GM23338 (cell line): Measurements from ENCODE around the gene TAB3. TPM values are rescaled to one million over a fixed set of nuclear protein-coding genes. Genes with fewer than 3 reads are reported as not detected.
A peak's percentile ranks its signal among the peaks of the same experiment; 100 is the strongest.

Experiments
- ATAC-seq: fragments of 200-7000 bp; cut with Tn5 transposase; 3 replicates; pipeline ENCODE4 v1.9.1; 2020
- DNase-seq: peaks from one replicate; pipeline ENCODE4 v3.0.0-alpha.2; 2015; ENCODE audit warnings: low spot score
- H2AFZ ChIP-seq: fragments of 200-600 bp; sonication (generic); 2 replicates; pipeline ENCODE4 v1.8.0; 2016; ENCODE audit warnings: antibody characterized with exemption, mild to moderate bottlenecking, moderate library complexity
- H3F3A ChIP-seq: fragments of 200-600 bp; sonication (generic); replicated peaks from 2 replicates; pipeline ENCODE4 v1.8.0; 2017; ENCODE audit warnings: antibody characterized with exemption, mixed run types, low read depth
- H3K27ac ChIP-seq: fragments of 200-600 bp; sonication (generic); 2 replicates; pipeline ENCODE4 v1.6.1; 2016; ENCODE audit warnings: low read depth
- H3K27me3 ChIP-seq: fragments of 200-600 bp; sonication (generic); 2 replicates; pipeline ENCODE4 v1.8.0; 2016; ENCODE audit warnings: mild to moderate bottlenecking, mixed run types, moderate library complexity; ENCODE audit not compliant: insufficient read depth
- H3K36me3 ChIP-seq: fragments of 200-600 bp; sonication (generic); 2 replicates; pipeline ENCODE4 v1.8.0; 2016; ENCODE audit warnings: mild to moderate bottlenecking; ENCODE audit not compliant: insufficient read depth
- H3K4me1 ChIP-seq: fragments of 200-600 bp; sonication (generic); 2 replicates; pipeline ENCODE4 v1.8.0; 2016; ENCODE audit warnings: mild to moderate bottlenecking, moderate library complexity; ENCODE audit not compliant: insufficient read depth
- H3K4me2 ChIP-seq: fragments of 200-600 bp; sonication (generic); 2 replicates; pipeline ENCODE4 v1.7.1; 2017; ENCODE audit warnings: mixed run types
- H3K4me3 ChIP-seq: fragments of 200-600 bp; sonication (generic); 2 replicates; pipeline ENCODE4 v1.6.1; 2016; ENCODE audit warnings: mixed run types
- H3K79me2 ChIP-seq: fragments of 200-600 bp; sonication (generic); replicated peaks from 2 replicates; pipeline ENCODE4 v1.8.0; 2017; ENCODE audit warnings: mild to moderate bottlenecking; ENCODE audit not compliant: insufficient read depth
- H3K9me2 ChIP-seq: fragments of 200-600 bp; sonication (generic); 2 replicates; pipeline ENCODE4 v1.8.0; 2017; ENCODE audit not compliant: insufficient read depth
- H4K20me1 ChIP-seq: fragments of 200-600 bp; sonication (generic); replicated peaks from 2 replicates; pipeline ENCODE4 v1.8.0; 2017; ENCODE audit warnings: mild to moderate bottlenecking; ENCODE audit not compliant: insufficient read depth
- H3K27ac Mint-ChIP-seq: 2 replicates; pipeline ENCODE4 v1.8.0; 2020; ENCODE audit warnings: inconsistent platforms, mild to moderate bottlenecking, moderate library complexity, mixed read lengths
- H3K27me3 Mint-ChIP-seq: 3 replicates; pipeline ENCODE4 v1.8.0; 2022; ENCODE audit warnings: low read depth, mild to moderate bottlenecking, moderate library complexity, mixed read lengths, inconsistent platforms; ENCODE audit not compliant: insufficient read depth, poor library complexity
- H3K36me3 Mint-ChIP-seq: 3 replicates; pipeline ENCODE4 v1.8.0; 2021; ENCODE audit warnings: low read depth, mild to moderate bottlenecking, inconsistent platforms, moderate library complexity, mixed read lengths
- H3K4me1 Mint-ChIP-seq: 3 replicates; pipeline ENCODE4 v1.8.0; 2020; ENCODE audit warnings: mild to moderate bottlenecking, inconsistent platforms, mixed read lengths
- H3K4me3 Mint-ChIP-seq: 3 replicates; pipeline ENCODE4 v1.8.0; 2021; ENCODE audit warnings: moderate library complexity, mild to moderate bottlenecking, inconsistent platforms, mixed read lengths
- H3K9me3 Mint-ChIP-seq: 3 replicates; pipeline ENCODE4 v1.8.0; 2020; ENCODE audit warnings: moderate library complexity, mild to moderate bottlenecking, inconsistent platforms, mixed read lengths
- EZH2phosphoT487 ChIP-seq: fragments of 200-600 bp; sonication (generic); IDR thresholded peaks from one replicate; pipeline ENCODE4 v1.8.1; 2018; ENCODE audit warnings: antibody characterized with exemption; ENCODE audit not compliant: unreplicated experiment
- JUNB ChIP-seq: IDR thresholded peaks from one replicate; pipeline ENCODE4 v1.6.1; 2016; ENCODE audit warnings: antibody characterized with exemption; ENCODE audit not compliant: unreplicated experiment
- POLR2AphosphoS5 ChIP-seq: IDR thresholded peaks from 2 replicates; pipeline ENCODE4 v1.6.1; 2016; ENCODE audit warnings: antibody characterized with exemption, low read depth
- ZNF114 ChIP-seq: fragments of 250-450 bp; sonication (Bioruptor Pico); IDR thresholded peaks from 2 replicates; pipeline ENCODE4 v1.5.0; 2020; ENCODE audit warnings: mild to moderate bottlenecking, moderate library complexity
- ZNF331 ChIP-seq: fragments of 250-450 bp; sonication (Bioruptor Pico); IDR thresholded peaks from 2 replicates; pipeline ENCODE4 v1.5.0; 2020; ENCODE audit warnings: low read depth, mild to moderate bottlenecking, moderate library complexity
- polyA plus RNA-seq: library from polyadenylated mRNA; unstranded; fragments of >200 nt; fragmentation: Nextera tagmentation; extraction: Ambion mirVana; gene quantifications from 2 replicates; pipeline ENCODE4 v1.2.1, GENCODE V29; 2016
- total RNA-seq: library from RNA; depleted of rRNA; stranded (reverse); fragments of >200 nt; shearing (Covaris generic); gene quantifications from 2 replicates; pipeline ENCODE4 v1.2.3, GENCODE V29; 2014
- TF ChIP-seq, protein P1 (sequence below): IDR thresholded peaks from 2 replicates; pipeline ENCODE4 v1.6.1; 2016; ENCODE audit warnings: antibody characterized with exemption
- TF ChIP-seq, protein P2 (sequence below): IDR thresholded peaks from one replicate; pipeline ENCODE4 v1.6.1; 2018; ENCODE audit warnings: antibody characterized with exemption; ENCODE audit not compliant: unreplicated experiment
- TF ChIP-seq, protein P3 (sequence below), 2 experiments: fragments of 200-600 bp in 1 of 2; sonication (generic) in 1 of 2; conservative IDR thresholded peaks; 2 replicates each; pipeline versions ENCODE4 v1.5.1 to v1.6.1; 2016 to 2017; ENCODE audit warnings: antibody characterized with exemption in 2 of 2, low read depth in 2 of 2, mild to moderate bottlenecking in 2 of 2, moderate library complexity in 1 of 2

Gene TAB3
- total and polyA plus RNA-seq, 2 experiments from 2014 or later = 4.4 to 21.7 TPM

DNA sequence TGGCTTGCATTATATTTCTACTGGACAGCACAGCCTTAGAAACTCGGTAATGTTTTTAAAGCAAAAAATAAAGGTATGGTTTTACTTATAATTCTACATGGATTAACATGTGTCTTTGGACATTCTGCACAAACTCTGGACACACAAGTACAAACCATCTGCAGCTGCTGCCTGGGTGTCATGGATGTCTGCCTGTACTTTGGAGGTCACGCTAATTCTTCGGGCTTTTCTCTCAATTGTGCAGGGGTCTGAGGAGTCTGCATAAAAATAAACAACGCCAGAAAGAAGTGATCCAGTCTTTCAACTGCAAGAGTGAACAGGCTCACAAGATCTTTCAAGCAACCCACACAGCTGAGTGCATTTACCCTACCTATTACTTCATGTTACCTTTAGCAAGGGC lies 55.2 kb downstream of the TAB3 start:
- Mint-ChIP-seq H3K36me3 (peaks cover 27% of the 10 kb centered on the region; the same call in 2 of the 3 replicates), H3K27ac (no peak overlapping the region), H3K4me3 (no peak overlapping the region), H3K27me3 (peaks cover 2% of the 10 kb centered on the region), H3K4me1 (peaks cover 22% of the 10 kb centered on the region; the same call in 2 of the 3 replicates), H3K9me3 (no peaks in the 10 kb centered on the region)
- no peaks in the 10 kb centered on the region for H3F3A ChIP-seq
- peaks cover 8% of the 10 kb centered on the region for H3K4me1 ChIP-seq
- no peak overlapping the region for H2AFZ ChIP-seq
- no peak overlapping the region for H3K27ac ChIP-seq
- DNase-seq (no peak), ATAC-seq (no peak)
- no peaks in the 10 kb centered on the region for H3K9me2 ChIP-seq
- H3K79me2 ChIP-seq = no peaks in the 10 kb centered on the region
- no peaks in the 10 kb centered on the region for H4K20me1 ChIP-seq
- TF ChIP-seq ZNF114 (no peak), POLR2AphosphoS5 (no peak), EZH2phosphoT487 (no peak), ZNF331 (no peak)
- TF ChIP-seq, protein P1, sequence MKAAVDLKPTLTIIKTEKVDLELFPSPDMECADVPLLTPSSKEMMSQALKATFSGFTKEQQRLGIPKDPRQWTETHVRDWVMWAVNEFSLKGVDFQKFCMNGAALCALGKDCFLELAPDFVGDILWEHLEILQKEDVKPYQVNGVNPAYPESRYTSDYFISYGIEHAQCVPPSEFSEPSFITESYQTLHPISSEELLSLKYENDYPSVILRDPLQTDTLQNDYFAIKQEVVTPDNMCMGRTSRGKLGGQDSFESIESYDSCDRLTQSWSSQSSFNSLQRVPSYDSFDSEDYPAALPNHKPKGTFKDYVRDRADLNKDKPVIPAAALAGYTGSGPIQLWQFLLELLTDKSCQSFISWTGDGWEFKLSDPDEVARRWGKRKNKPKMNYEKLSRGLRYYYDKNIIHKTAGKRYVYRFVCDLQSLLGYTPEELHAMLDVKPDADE = no peak
- TF ChIP-seq, protein P2, sequence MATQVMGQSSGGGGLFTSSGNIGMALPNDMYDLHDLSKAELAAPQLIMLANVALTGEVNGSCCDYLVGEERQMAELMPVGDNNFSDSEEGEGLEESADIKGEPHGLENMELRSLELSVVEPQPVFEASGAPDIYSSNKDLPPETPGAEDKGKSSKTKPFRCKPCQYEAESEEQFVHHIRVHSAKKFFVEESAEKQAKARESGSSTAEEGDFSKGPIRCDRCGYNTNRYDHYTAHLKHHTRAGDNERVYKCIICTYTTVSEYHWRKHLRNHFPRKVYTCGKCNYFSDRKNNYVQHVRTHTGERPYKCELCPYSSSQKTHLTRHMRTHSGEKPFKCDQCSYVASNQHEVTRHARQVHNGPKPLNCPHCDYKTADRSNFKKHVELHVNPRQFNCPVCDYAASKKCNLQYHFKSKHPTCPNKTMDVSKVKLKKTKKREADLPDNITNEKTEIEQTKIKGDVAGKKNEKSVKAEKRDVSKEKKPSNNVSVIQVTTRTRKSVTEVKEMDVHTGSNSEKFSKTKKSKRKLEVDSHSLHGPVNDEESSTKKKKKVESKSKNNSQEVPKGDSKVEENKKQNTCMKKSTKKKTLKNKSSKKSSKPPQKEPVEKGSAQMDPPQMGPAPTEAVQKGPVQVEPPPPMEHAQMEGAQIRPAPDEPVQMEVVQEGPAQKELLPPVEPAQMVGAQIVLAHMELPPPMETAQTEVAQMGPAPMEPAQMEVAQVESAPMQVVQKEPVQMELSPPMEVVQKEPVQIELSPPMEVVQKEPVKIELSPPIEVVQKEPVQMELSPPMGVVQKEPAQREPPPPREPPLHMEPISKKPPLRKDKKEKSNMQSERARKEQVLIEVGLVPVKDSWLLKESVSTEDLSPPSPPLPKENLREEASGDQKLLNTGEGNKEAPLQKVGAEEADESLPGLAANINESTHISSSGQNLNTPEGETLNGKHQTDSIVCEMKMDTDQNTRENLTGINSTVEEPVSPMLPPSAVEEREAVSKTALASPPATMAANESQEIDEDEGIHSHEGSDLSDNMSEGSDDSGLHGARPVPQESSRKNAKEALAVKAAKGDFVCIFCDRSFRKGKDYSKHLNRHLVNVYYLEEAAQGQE = no peak
- no peaks in the 10 kb centered on the region for H3K36me3 ChIP-seq
- no peaks in the 10 kb centered on the region for H3K27me3 ChIP-seq
- no peak overlapping the region for H3K4me2 ChIP-seq
- H3K4me3 ChIP-seq = no peak overlapping the region

DNA sequence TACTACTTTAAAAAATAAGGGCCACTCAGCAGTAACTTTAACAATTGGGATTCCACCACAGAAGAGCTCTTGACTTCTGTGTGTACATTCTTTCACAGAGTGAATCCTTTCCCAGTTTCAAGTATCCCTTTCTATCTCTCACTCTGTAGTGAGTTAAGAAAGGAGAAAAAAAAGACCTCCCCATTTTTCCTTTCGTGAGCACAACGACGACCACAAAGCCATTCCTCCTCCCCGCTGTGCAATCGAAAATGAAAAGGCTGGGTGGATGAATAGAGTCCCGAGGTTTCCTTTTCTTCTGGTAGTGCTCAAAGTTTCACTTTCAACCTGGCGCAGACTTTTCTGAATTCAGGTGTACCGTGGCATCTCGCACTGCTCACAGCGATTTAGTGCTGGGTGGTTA lies 58.0 kb downstream of the TAB3 start:
- peak overlapping the region; percentile 93 for H3K27ac Mint-ChIP-seq
- H3K4me1 Mint-ChIP-seq = peaks cover 22% of the 10 kb centered on the region; the same call in 2 of the 3 replicates
- Histone ChIP-seq H3K4me1 (peaks cover 8% of the 10 kb centered on the region), H3K9me2 (no peaks in the 10 kb centered on the region), H3K79me2 (no peaks in the 10 kb centered on the region), H4K20me1 (no peaks in the 10 kb centered on the region), H3K27ac (peak overlapping the region; percentile 75), H3K4me2 (peak overlapping the region; percentile 52), H2AFZ (no peak overlapping the region), H3K36me3 (no peaks in the 10 kb centered on the region), H3K27me3 (no peaks in the 10 kb centered on the region), H3K4me3 (peak overlapping the region; percentile 41), H3F3A (no peaks in the 10 kb centered on the region)
- TF ChIP-seq JUNB (no peak), EZH2phosphoT487 (no peak)
- TF ChIP-seq, protein P3, sequence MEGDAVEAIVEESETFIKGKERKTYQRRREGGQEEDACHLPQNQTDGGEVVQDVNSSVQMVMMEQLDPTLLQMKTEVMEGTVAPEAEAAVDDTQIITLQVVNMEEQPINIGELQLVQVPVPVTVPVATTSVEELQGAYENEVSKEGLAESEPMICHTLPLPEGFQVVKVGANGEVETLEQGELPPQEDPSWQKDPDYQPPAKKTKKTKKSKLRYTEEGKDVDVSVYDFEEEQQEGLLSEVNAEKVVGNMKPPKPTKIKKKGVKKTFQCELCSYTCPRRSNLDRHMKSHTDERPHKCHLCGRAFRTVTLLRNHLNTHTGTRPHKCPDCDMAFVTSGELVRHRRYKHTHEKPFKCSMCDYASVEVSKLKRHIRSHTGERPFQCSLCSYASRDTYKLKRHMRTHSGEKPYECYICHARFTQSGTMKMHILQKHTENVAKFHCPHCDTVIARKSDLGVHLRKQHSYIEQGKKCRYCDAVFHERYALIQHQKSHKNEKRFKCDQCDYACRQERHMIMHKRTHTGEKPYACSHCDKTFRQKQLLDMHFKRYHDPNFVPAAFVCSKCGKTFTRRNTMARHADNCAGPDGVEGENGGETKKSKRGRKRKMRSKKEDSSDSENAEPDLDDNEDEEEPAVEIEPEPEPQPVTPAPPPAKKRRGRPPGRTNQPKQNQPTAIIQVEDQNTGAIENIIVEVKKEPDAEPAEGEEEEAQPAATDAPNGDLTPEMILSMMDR (conservative IDR thresholded peaks at IDR 0.05; ENCODE audit: low read depth in 2 of 2) = no peak
- peaks cover 2% of the 10 kb centered on the region for H3K27me3 Mint-ChIP-seq
- H3K36me3 Mint-ChIP-seq = peaks cover 12% of the 10 kb centered on the region; the same call in 2 of the 3 replicates
- peak overlapping the region; percentile 61 for H3K4me3 Mint-ChIP-seq
- ATAC-seq (peak; percentile 74), DNase-seq (peak; percentile 49)
- H3K9me3 Mint-ChIP-seq = no peaks in the 10 kb centered on the region
